Testis (tissue), 2 donors: Measurements from ENCODE around the gene RASL11B.

ENCODE experiments used
- POLR2A ChIP-seq: fragments of 450-650 bp; IDR thresholded peaks from one replicate; pipeline ENCODE4 v1.6.1; 2017; ENCODE audit warnings: antibody characterized with exemption, mild to moderate bottlenecking, moderate library complexity
- TF ChIP-seq, protein P1 (sequence below), 3 experiments: fragments of 450-650 bp in 2 of 3; fragments of 200-600 bp in 1 of 3; sonication (generic) in 1 of 3; IDR thresholded peaks; one replicate each; pipeline ENCODE4 v1.5.1; 2016 to 2019; ENCODE audit warnings: antibody characterized with exemption in 3 of 3, mild to moderate bottlenecking in 2 of 3, moderate library complexity in 1 of 3

- no peak for TF ChIP-seq POLR2A
- TF ChIP-seq, protein P1, sequence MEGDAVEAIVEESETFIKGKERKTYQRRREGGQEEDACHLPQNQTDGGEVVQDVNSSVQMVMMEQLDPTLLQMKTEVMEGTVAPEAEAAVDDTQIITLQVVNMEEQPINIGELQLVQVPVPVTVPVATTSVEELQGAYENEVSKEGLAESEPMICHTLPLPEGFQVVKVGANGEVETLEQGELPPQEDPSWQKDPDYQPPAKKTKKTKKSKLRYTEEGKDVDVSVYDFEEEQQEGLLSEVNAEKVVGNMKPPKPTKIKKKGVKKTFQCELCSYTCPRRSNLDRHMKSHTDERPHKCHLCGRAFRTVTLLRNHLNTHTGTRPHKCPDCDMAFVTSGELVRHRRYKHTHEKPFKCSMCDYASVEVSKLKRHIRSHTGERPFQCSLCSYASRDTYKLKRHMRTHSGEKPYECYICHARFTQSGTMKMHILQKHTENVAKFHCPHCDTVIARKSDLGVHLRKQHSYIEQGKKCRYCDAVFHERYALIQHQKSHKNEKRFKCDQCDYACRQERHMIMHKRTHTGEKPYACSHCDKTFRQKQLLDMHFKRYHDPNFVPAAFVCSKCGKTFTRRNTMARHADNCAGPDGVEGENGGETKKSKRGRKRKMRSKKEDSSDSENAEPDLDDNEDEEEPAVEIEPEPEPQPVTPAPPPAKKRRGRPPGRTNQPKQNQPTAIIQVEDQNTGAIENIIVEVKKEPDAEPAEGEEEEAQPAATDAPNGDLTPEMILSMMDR (IDR thresholded peaks at IDR 0.05) = no peak
These were observed 1.8 kb upstream of the RASL11B start for GRCh38 chr4:52860361-52860760.
